GM23338 (cell line): Measurements from ENCODE around the gene SLC25A13. TPM values are rescaled to one million over a fixed set of nuclear protein-coding genes. Genes with fewer than 3 reads are reported as not detected.

Source experiments
- ATAC-seq: fragments of 200-7000 bp; cut with Tn5 transposase; 3 replicates; pipeline ENCODE4 v1.9.1; 2020
- DNase-seq: peaks from one replicate; pipeline ENCODE4 v3.0.0-alpha.2; 2015; ENCODE audit warnings: low spot score
- H2AFZ ChIP-seq: fragments of 200-600 bp; sonication (generic); 2 replicates; pipeline ENCODE4 v1.8.0; 2016; ENCODE audit warnings: antibody characterized with exemption, mild to moderate bottlenecking, moderate library complexity
- H3F3A ChIP-seq: fragments of 200-600 bp; sonication (generic); replicated peaks from 2 replicates; pipeline ENCODE4 v1.8.0; 2017; ENCODE audit warnings: antibody characterized with exemption, mixed run types, low read depth
- H3K27ac ChIP-seq: fragments of 200-600 bp; sonication (generic); 2 replicates; pipeline ENCODE4 v1.6.1; 2016; ENCODE audit warnings: low read depth
- H3K27me3 ChIP-seq: fragments of 200-600 bp; sonication (generic); 2 replicates; pipeline ENCODE4 v1.8.0; 2016; ENCODE audit warnings: mild to moderate bottlenecking, mixed run types, moderate library complexity; ENCODE audit not compliant: insufficient read depth
- H3K36me3 ChIP-seq: fragments of 200-600 bp; sonication (generic); 2 replicates; pipeline ENCODE4 v1.8.0; 2016; ENCODE audit warnings: mild to moderate bottlenecking; ENCODE audit not compliant: insufficient read depth
- H3K4me1 ChIP-seq: fragments of 200-600 bp; sonication (generic); 2 replicates; pipeline ENCODE4 v1.8.0; 2016; ENCODE audit warnings: mild to moderate bottlenecking, moderate library complexity; ENCODE audit not compliant: insufficient read depth
- H3K4me2 ChIP-seq: fragments of 200-600 bp; sonication (generic); 2 replicates; pipeline ENCODE4 v1.7.1; 2017; ENCODE audit warnings: mixed run types
- H3K4me3 ChIP-seq: fragments of 200-600 bp; sonication (generic); 2 replicates; pipeline ENCODE4 v1.6.1; 2016; ENCODE audit warnings: mixed run types
- H3K79me2 ChIP-seq: fragments of 200-600 bp; sonication (generic); replicated peaks from 2 replicates; pipeline ENCODE4 v1.8.0; 2017; ENCODE audit warnings: mild to moderate bottlenecking; ENCODE audit not compliant: insufficient read depth
- H3K9me2 ChIP-seq: fragments of 200-600 bp; sonication (generic); 2 replicates; pipeline ENCODE4 v1.8.0; 2017; ENCODE audit not compliant: insufficient read depth
- H4K20me1 ChIP-seq: fragments of 200-600 bp; sonication (generic); replicated peaks from 2 replicates; pipeline ENCODE4 v1.8.0; 2017; ENCODE audit warnings: mild to moderate bottlenecking; ENCODE audit not compliant: insufficient read depth
- H3K27ac Mint-ChIP-seq: 2 replicates; pipeline ENCODE4 v1.8.0; 2020; ENCODE audit warnings: inconsistent platforms, mild to moderate bottlenecking, moderate library complexity, mixed read lengths
- H3K27me3 Mint-ChIP-seq: 3 replicates; pipeline ENCODE4 v1.8.0; 2022; ENCODE audit warnings: low read depth, mild to moderate bottlenecking, moderate library complexity, mixed read lengths, inconsistent platforms; ENCODE audit not compliant: insufficient read depth, poor library complexity
- H3K36me3 Mint-ChIP-seq: 3 replicates; pipeline ENCODE4 v1.8.0; 2021; ENCODE audit warnings: low read depth, mild to moderate bottlenecking, inconsistent platforms, moderate library complexity, mixed read lengths
- H3K4me1 Mint-ChIP-seq: 3 replicates; pipeline ENCODE4 v1.8.0; 2020; ENCODE audit warnings: mild to moderate bottlenecking, inconsistent platforms, mixed read lengths
- H3K4me3 Mint-ChIP-seq: 3 replicates; pipeline ENCODE4 v1.8.0; 2021; ENCODE audit warnings: moderate library complexity, mild to moderate bottlenecking, inconsistent platforms, mixed read lengths
- H3K9me3 Mint-ChIP-seq: 3 replicates; pipeline ENCODE4 v1.8.0; 2020; ENCODE audit warnings: moderate library complexity, mild to moderate bottlenecking, inconsistent platforms, mixed read lengths
- CREB1 ChIP-seq: fragments of 250-450 bp; sonication (Bioruptor Pico); IDR thresholded peaks from 2 replicates; pipeline ENCODE4 v1.5.0; 2020; ENCODE audit warnings: low read depth, mild to moderate bottlenecking, moderate library complexity
- EZH2 ChIP-seq: fragments of 200-600 bp; sonication (generic); IDR thresholded peaks from one replicate; pipeline ENCODE4 v1.8.0; 2017; ENCODE audit warnings: antibody characterized with exemption, mild to moderate bottlenecking, low read depth; ENCODE audit not compliant: unreplicated experiment
- EZH2phosphoT487 ChIP-seq: fragments of 200-600 bp; sonication (generic); IDR thresholded peaks from one replicate; pipeline ENCODE4 v1.8.1; 2018; ENCODE audit warnings: antibody characterized with exemption; ENCODE audit not compliant: unreplicated experiment
- JUNB ChIP-seq: IDR thresholded peaks from one replicate; pipeline ENCODE4 v1.6.1; 2016; ENCODE audit warnings: antibody characterized with exemption; ENCODE audit not compliant: unreplicated experiment
- NANOG ChIP-seq: IDR thresholded peaks from 2 replicates; pipeline ENCODE4 v1.6.1; 2016; ENCODE audit warnings: antibody characterized with exemption, borderline replicate concordance
- POLR2AphosphoS5 ChIP-seq: IDR thresholded peaks from 2 replicates; pipeline ENCODE4 v1.6.1; 2016; ENCODE audit warnings: antibody characterized with exemption, low read depth
- ZNF114 ChIP-seq: fragments of 250-450 bp; sonication (Bioruptor Pico); IDR thresholded peaks from 2 replicates; pipeline ENCODE4 v1.5.0; 2020; ENCODE audit warnings: mild to moderate bottlenecking, moderate library complexity
- ZNF331 ChIP-seq: fragments of 250-450 bp; sonication (Bioruptor Pico); IDR thresholded peaks from 2 replicates; pipeline ENCODE4 v1.5.0; 2020; ENCODE audit warnings: low read depth, mild to moderate bottlenecking, moderate library complexity
- polyA plus RNA-seq: library from polyadenylated mRNA; unstranded; fragments of >200 nt; fragmentation: Nextera tagmentation; extraction: Ambion mirVana; gene quantifications from 2 replicates; pipeline ENCODE4 v1.2.1, GENCODE V29; 2016
- total RNA-seq: library from RNA; depleted of rRNA; stranded (reverse); fragments of >200 nt; shearing (Covaris generic); gene quantifications from 2 replicates; pipeline ENCODE4 v1.2.3, GENCODE V29; 2014
- TF ChIP-seq, protein P1 (sequence below), 2 experiments: fragments of 200-600 bp in 1 of 2; sonication (generic) in 1 of 2; conservative IDR thresholded peaks; 2 replicates each; pipeline versions ENCODE4 v1.5.1 to v1.6.1; 2016 to 2017; ENCODE audit warnings: antibody characterized with exemption in 2 of 2, low read depth in 2 of 2, mild to moderate bottlenecking in 2 of 2, moderate library complexity in 1 of 2
- TF ChIP-seq, protein P2 (sequence below): IDR thresholded peaks from 2 replicates; pipeline ENCODE4 v1.6.1; 2016; ENCODE audit warnings: antibody characterized with exemption
- TF ChIP-seq, protein P3 (sequence below): fragments of 250-450 bp; sonication (Bioruptor Pico); IDR thresholded peaks from 2 replicates; pipeline ENCODE4 v1.5.0; 2020; ENCODE audit warnings: mild to moderate bottlenecking, moderate library complexity

SLC25A13 gene
- total and polyA plus RNA-seq, 2 experiments from 2014 or later = 51.1 to 84.6 TPM

DNA sequence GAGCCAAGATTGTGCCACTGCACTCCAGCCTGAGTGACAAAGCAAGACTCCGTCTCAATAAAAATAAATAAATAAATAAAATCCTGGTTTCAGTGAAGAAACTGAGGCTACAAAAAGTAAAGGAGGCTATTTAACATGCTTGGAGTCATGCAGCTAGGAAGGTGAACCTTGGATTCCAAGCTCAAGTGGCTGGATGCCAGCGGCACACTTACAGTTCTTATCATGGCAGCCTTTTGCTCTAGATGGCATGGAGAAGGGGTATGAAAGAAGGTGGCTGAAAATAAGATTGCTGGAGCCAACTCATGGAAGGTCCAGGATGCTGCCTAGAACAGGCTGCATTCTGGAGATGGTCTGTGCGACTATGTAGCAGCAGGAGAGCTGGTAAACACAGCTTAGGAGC is 170.0 kb downstream of the SLC25A13 start:
- no peak overlapping the region for H3K4me3 Mint-ChIP-seq
- peaks cover under 1% of the 10 kb centered on the region; the same call in 1 of the 3 replicates for H3K4me1 Mint-ChIP-seq
- Histone ChIP-seq H3K9me2 (no peaks in the 10 kb centered on the region), H3K4me2 (no peak overlapping the region), H3K4me3 (no peak overlapping the region), H3K79me2 (no peaks in the 10 kb centered on the region), H3F3A (no peaks in the 10 kb centered on the region), H2AFZ (no peak overlapping the region), H3K27ac (no peak overlapping the region), H3K4me1 (no peaks in the 10 kb centered on the region), H3K27me3 (peaks cover 36% of the 10 kb centered on the region), H4K20me1 (peaks cover 46% of the 10 kb centered on the region), H3K36me3 (no peaks in the 10 kb centered on the region; the same call in 1 of the 2 replicates)
- H3K36me3 Mint-ChIP-seq = peaks cover 17% of the 10 kb centered on the region; the same call in 2 of the 3 replicates
- DNase-seq (no peak), ATAC-seq (no peak)
- H3K27me3 Mint-ChIP-seq = peaks cover 34% of the 10 kb centered on the region
- TF ChIP-seq POLR2AphosphoS5 (no peak), JUNB (no peak)
- TF ChIP-seq, protein P1, sequence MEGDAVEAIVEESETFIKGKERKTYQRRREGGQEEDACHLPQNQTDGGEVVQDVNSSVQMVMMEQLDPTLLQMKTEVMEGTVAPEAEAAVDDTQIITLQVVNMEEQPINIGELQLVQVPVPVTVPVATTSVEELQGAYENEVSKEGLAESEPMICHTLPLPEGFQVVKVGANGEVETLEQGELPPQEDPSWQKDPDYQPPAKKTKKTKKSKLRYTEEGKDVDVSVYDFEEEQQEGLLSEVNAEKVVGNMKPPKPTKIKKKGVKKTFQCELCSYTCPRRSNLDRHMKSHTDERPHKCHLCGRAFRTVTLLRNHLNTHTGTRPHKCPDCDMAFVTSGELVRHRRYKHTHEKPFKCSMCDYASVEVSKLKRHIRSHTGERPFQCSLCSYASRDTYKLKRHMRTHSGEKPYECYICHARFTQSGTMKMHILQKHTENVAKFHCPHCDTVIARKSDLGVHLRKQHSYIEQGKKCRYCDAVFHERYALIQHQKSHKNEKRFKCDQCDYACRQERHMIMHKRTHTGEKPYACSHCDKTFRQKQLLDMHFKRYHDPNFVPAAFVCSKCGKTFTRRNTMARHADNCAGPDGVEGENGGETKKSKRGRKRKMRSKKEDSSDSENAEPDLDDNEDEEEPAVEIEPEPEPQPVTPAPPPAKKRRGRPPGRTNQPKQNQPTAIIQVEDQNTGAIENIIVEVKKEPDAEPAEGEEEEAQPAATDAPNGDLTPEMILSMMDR (conservative IDR thresholded peaks at IDR 0.05; ENCODE audit: low read depth in 2 of 2) = no peak
- no peaks in the 10 kb centered on the region for H3K9me3 Mint-ChIP-seq
- no peak overlapping the region for H3K27ac Mint-ChIP-seq

DNA sequence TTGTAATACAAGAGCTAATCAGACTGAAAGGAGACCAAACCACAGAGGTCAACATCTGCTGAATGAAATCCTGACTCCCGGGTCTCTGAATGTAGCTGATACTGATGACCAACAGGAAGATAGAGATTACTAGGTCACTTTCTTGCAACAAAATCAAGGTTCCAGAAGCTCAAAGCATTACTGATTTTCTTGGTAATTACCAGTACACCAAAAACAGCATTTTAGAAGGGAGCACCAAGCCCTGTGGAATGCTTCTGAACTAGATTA is 177.7 kb downstream of the SLC25A13 start:
- 0 out of 2 replicates have a peak, but pooled peaks cover 5% of the 10 kb centered on the region for H3F3A ChIP-seq
- H3K9me2 ChIP-seq = no peaks in the 10 kb centered on the region
- peaks cover 12% of the 10 kb centered on the region for H3K4me1 ChIP-seq
- Mint-ChIP-seq H3K9me3 (no peaks in the 10 kb centered on the region), H3K4me3 (no peak overlapping the region), H3K36me3 (peaks cover 45% of the 10 kb centered on the region; the same call in 2 of the 3 replicates), H3K4me1 (peaks cover 19% of the 10 kb centered on the region), H3K27me3 (peaks cover 84% of the 10 kb centered on the region), H3K27ac (no peak overlapping the region)
- H4K20me1 ChIP-seq = peaks cover 48% of the 10 kb centered on the region
- H2AFZ ChIP-seq = no peak overlapping the region
- no peaks in the 10 kb centered on the region for H3K79me2 ChIP-seq
- H3K27ac ChIP-seq = no peak overlapping the region
- H3K27me3 ChIP-seq = peaks cover 87% of the 10 kb centered on the region
- DNase-seq (no peak), ATAC-seq (no peak)
- no peaks in the 10 kb centered on the region for H3K36me3 ChIP-seq
- no peak overlapping the region for H3K4me3 ChIP-seq
- H3K4me2 ChIP-seq = 0 out of 2 replicates have a peak overlapping the region, but pooled peaks have one; percentile 1
- TF ChIP-seq ZNF331 (CRISPR knock-in tag) = no peak
- no peak for TF ChIP-seq JUNB
- no peak for TF ChIP-seq ZNF114
- no peak for TF ChIP-seq CREB1
- TF ChIP-seq, protein P2, sequence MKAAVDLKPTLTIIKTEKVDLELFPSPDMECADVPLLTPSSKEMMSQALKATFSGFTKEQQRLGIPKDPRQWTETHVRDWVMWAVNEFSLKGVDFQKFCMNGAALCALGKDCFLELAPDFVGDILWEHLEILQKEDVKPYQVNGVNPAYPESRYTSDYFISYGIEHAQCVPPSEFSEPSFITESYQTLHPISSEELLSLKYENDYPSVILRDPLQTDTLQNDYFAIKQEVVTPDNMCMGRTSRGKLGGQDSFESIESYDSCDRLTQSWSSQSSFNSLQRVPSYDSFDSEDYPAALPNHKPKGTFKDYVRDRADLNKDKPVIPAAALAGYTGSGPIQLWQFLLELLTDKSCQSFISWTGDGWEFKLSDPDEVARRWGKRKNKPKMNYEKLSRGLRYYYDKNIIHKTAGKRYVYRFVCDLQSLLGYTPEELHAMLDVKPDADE = no peak
- TF ChIP-seq NANOG = no peak
- TF ChIP-seq EZH2 = no peak
- no peak for TF ChIP-seq POLR2AphosphoS5
- TF ChIP-seq EZH2phosphoT487 = no peak
- TF ChIP-seq, protein P3, sequence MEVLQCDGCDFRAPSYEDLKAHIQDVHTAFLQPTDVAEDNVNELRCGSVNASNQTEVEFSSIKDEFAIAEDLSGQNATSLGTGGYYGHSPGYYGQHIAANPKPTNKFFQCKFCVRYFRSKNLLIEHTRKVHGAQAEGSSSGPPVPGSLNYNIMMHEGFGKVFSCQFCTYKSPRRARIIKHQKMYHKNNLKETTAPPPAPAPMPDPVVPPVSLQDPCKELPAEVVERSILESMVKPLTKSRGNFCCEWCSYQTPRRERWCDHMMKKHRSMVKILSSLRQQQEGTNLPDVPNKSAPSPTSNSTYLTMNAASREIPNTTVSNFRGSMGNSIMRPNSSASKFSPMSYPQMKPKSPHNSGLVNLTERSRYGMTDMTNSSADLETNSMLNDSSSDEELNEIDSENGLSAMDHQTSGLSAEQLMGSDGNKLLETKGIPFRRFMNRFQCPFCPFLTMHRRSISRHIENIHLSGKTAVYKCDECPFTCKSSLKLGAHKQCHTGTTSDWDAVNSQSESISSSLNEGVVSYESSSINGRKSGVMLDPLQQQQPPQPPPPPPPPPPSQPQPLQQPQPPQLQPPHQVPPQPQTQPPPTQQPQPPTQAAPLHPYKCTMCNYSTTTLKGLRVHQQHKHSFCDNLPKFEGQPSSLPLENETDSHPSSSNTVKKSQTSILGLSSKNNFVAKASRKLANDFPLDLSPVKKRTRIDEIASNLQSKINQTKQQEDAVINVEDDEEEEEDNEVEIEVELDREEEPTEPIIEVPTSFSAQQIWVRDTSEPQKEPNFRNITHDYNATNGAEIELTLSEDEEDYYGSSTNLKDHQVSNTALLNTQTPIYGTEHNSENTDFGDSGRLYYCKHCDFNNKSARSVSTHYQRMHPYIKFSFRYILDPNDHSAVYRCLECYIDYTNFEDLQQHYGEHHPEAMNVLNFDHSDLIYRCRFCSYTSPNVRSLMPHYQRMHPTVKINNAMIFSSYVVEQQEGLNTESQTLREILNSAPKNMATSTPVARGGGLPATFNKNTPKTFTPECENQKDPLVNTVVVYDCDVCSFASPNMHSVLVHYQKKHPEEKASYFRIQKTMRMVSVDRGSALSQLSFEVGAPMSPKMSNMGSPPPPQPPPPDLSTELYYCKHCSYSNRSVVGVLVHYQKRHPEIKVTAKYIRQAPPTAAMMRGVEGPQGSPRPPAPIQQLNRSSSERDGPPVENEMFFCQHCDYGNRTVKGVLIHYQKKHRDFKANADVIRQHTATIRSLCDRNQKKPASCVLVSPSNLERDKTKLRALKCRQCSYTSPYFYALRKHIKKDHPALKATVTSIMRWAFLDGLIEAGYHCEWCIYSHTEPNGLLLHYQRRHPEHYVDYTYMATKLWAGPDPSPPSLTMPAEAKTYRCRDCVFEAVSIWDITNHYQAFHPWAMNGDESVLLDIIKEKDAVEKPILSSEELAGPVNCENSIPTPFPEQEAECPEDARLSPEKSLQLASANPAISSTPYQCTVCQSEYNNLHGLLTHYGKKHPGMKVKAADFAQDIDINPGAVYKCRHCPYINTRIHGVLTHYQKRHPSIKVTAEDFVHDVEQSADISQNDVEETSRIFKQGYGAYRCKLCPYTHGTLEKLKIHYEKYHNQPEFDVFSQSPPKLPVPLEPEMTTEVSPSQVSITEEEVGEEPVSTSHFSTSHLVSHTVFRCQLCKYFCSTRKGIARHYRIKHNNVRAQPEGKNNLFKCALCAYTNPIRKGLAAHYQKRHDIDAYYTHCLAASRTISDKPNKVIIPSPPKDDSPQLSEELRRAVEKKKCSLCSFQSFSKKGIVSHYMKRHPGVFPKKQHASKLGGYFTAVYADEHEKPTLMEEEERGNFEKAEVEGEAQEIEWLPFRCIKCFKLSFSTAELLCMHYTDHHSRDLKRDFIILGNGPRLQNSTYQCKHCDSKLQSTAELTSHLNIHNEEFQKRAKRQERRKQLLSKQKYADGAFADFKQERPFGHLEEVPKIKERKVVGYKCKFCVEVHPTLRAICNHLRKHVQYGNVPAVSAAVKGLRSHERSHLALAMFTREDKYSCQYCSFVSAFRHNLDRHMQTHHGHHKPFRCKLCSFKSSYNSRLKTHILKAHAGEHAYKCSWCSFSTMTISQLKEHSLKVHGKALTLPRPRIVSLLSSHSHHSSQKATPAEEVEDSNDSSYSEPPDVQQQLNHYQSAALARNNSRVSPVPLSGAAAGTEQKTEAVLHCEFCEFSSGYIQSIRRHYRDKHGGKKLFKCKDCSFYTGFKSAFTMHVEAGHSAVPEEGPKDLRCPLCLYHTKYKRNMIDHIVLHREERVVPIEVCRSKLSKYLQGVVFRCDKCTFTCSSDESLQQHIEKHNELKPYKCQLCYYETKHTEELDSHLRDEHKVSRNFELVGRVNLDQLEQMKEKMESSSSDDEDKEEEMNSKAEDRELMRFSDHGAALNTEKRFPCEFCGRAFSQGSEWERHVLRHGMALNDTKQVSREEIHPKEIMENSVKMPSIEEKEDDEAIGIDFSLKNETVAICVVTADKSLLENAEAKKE (CRISPR knock-in tag) = no peak
